Neutrophil (primary cell): ENCODE data around the gene TGFBRAP1.
A peak's percentile ranks its signal among the peaks of the same experiment; 100 is the strongest.

Experiments used
- H3K27ac ChIP-seq: fragments of 200-600 bp; sonication (generic); 2 replicates; pipeline ENCODE4 v1.5.1; 2016; ENCODE audit warnings: mild to moderate bottlenecking, moderate library complexity
- H3K27me3 ChIP-seq: fragments of 200-600 bp; sonication (generic); 2 replicates; pipeline ENCODE4 v1.6.0; 2016; ENCODE audit warnings: mild to moderate bottlenecking
- H3K36me3 ChIP-seq: fragments of 200-600 bp; sonication (generic); 2 replicates; pipeline ENCODE4 v1.5.1; 2017
- H3K4me1 ChIP-seq, 2 experiments: fragments of 200-600 bp in 1 of 2; sonication (generic) in 1 of 2; 1 replicate in 1 of 2; 2 replicates in 1 of 2; pipeline versions ENCODE4 v1.5.1 to v1.6.1; 2013 to 2016; ENCODE audit warnings: low read depth in 1 of 2, low read length in 1 of 2, mild to moderate bottlenecking in 1 of 2, moderate library complexity in 1 of 2; ENCODE audit not compliant: control insufficient read depth in 1 of 2, insufficient read depth in 1 of 2
- H3K4me3 ChIP-seq, 2 experiments: fragments of 200-600 bp in 1 of 2; sonication (generic) in 1 of 2; 1 replicate in 1 of 2; 2 replicates in 1 of 2; pipeline ENCODE4 v1.5.1; 2013 to 2016; ENCODE audit warnings: low read depth in 1 of 2, low read length in 1 of 2, mild to moderate bottlenecking in 1 of 2, moderate library complexity in 1 of 2
- H3K9me3 ChIP-seq: fragments of 200-600 bp; sonication (generic); 2 replicates; pipeline ENCODE4 v1.5.1; 2016
- TF ChIP-seq, protein P1 (sequence below): fragments of 200-600 bp; sonication (generic); IDR thresholded peaks from 2 replicates; pipeline ENCODE4 v1.5.1; 2016; ENCODE audit warnings: antibody characterized with exemption

Gene TGFBRAP1

DNA sequence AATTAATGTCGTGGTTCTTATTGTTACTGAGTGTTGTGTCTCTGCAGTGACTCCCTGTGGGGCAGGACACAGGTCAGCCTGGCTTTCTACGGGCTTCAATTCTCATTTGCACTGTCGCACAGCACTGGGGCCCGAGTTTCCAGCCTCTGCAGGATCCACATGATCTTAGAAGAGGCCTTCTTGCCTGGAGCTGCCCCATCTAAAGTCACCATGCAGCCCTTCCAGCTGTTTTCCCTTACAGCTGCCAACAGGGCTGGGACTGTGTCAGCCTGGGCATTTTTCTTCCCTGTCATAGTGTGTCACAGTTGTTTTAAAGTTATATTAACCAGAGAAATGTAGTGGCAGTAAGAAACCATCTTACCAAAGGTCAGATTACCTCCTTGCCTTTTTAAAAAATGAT, 42.3 kb upstream of the TGFBRAP1 start:
- Histone ChIP-seq H3K4me1 (no peaks in the 10 kb centered on the region), H3K9me3 (no peaks in the 10 kb centered on the region), H3K27me3 (peaks cover 2% of the 10 kb centered on the region), H3K36me3 (no peaks in the 10 kb centered on the region), H3K4me3 (no peak overlapping the region), H3K27ac (no peak overlapping the region)
- TF ChIP-seq, protein P1, sequence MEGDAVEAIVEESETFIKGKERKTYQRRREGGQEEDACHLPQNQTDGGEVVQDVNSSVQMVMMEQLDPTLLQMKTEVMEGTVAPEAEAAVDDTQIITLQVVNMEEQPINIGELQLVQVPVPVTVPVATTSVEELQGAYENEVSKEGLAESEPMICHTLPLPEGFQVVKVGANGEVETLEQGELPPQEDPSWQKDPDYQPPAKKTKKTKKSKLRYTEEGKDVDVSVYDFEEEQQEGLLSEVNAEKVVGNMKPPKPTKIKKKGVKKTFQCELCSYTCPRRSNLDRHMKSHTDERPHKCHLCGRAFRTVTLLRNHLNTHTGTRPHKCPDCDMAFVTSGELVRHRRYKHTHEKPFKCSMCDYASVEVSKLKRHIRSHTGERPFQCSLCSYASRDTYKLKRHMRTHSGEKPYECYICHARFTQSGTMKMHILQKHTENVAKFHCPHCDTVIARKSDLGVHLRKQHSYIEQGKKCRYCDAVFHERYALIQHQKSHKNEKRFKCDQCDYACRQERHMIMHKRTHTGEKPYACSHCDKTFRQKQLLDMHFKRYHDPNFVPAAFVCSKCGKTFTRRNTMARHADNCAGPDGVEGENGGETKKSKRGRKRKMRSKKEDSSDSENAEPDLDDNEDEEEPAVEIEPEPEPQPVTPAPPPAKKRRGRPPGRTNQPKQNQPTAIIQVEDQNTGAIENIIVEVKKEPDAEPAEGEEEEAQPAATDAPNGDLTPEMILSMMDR, result no peak

DNA sequence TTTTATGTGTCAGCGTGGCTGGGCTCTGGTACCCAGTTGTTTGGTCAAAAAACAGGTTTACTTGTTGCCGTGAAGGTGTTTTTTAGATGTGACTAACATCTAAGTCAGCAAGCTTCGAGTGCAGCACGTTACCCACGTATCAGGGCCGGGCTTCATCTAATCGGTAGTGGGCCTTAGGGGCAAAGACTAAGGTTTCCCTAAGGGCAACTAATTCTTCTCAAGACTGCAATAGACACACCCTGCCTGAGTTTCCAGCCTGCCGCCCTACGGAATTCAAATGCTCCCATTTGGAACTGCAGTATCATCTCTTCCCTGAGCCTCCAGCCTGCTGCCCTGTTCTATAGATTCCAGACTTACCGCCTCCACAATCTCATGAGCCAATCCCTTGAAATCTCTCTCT, 41.6 kb upstream of the TGFBRAP1 start:
- Histone ChIP-seq H3K27ac (no peak overlapping the region), H3K4me1 (no peaks in the 10 kb centered on the region), H3K9me3 (no peaks in the 10 kb centered on the region), H3K4me3 (no peak overlapping the region), H3K36me3 (no peaks in the 10 kb centered on the region), H3K27me3 (no peaks in the 10 kb centered on the region)
- TF ChIP-seq, protein P1, result no peak

DNA sequence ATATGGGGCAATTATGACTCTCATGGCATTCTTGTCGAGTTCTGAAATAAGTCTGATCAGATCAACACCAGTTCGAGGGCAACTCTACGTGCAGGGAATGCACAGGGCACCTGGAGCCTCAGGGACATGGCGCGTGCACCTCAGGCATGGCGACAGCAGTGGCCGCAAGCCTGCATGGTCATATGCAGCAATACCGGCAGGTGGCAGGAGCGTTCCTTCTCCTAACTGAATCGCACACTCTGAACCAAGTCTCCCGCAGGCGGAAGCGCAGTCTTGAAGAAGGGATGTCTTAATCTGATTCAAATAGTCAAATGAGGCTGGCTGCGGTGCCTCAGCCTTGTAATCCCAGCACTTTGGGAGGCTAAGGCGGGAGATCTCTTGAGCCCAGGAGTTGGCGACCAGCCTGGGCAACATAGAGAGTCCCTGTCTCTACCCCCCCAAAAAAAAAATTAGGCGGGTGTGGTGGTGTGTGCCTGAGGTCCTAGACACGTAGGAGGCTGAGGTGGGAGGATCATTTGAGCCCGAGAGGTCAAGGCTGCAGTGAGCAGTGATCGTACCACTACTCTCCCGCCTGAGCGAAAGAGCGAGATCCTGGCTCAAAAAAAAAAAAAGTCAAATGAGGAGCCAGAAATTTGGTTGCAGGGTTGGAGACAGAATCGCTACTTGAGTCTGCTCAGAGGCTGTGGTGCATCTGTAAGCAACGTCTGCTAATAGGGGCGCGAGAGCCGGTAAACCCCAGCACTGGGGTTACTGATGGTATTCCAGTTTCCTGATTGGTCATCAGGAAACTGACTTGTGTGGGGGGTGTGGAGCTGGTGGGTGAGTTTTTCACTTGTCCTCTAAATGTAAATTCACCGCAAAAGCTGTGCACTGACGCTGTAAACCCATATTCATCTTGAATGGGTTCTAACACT, 40.5 kb upstream of the TGFBRAP1 start:
- Histone ChIP-seq H3K9me3 (no peaks in the 10 kb centered on the region), H3K27me3 (no peaks in the 10 kb centered on the region), H3K4me1 (no peaks in the 10 kb centered on the region), H3K36me3 (no peaks in the 10 kb centered on the region), H3K4me3 (no peak overlapping the region), H3K27ac (no peak overlapping the region)
- TF ChIP-seq, protein P1, result peak; percentile 56

DNA sequence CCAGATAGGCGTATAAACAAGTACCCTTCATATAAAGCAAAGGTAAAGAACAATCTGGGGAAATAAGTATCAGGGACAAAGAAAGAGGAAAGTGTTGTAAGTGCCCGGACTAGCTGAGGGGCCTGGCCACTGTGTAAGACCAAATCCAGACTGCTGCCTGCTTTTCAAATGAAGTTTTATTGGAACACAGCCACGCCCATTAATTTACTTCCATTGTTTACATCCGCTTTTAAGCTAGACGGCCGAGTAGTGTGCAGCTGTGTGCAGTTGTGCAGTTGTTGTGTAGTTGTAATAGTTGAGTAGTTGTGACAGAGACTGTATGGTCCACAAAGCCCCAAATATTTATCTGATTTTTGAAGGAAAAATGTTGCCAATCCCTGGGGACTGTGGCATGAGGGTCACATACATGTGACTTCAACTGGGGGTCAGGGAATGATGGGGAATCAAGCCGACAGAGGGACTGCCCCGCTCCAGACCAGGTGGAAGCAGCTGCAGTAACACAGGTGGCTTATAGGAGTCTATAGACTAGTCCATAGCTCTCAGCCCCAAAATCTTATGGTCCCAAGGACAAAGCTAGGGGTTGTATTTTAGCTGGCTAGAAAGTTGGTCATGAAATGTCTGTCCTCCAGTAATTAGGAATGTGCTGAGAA, 39.3 kb upstream of the TGFBRAP1 start:
- TF ChIP-seq, protein P1, result no peak
- no peaks in the 10 kb centered on the region for H3K27me3 ChIP-seq
- H3K4me3 ChIP-seq, result no peak overlapping the region
- H3K9me3 ChIP-seq, result no peaks in the 10 kb centered on the region
- no peaks in the 10 kb centered on the region for H3K4me1 ChIP-seq
- no peak overlapping the region for H3K27ac ChIP-seq
- no peaks in the 10 kb centered on the region for H3K36me3 ChIP-seq

DNA sequence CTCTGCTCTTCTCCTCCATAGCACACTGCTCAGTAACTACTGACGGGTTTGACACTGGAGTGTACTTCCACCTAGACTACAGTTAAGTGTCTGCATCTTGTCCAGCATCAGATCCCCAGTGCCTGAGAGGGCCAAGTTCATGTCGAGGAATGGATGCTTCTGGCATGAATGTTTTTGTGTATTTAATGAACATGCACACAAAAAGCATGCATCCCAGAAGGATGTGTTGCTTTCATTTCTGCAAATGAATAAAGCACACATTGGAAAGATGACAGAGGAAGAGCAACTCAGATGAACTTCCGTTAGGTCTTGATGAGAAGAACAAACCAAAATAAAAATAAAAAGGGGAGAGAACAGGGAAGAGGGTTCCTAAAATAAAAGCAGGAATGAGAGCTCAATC, 35.7 kb upstream of the TGFBRAP1 start:
- no peak overlapping the region for H3K27ac ChIP-seq
- TF ChIP-seq, protein P1, result no peak
- peaks cover 15% of the 10 kb centered on the region for H3K36me3 ChIP-seq

More for the DNA sequence above, 35.7 kb upstream of the TGFBRAP1 start:
- H3K4me1 ChIP-seq, result no peaks in the 10 kb centered on the region
- no peak overlapping the region for H3K4me3 ChIP-seq
- no peaks in the 10 kb centered on the region for H3K9me3 ChIP-seq
- peaks cover 11% of the 10 kb centered on the region for H3K27me3 ChIP-seq
